HG03432 (cell line): ENCODE results near the gene UGT8.
"Not testable (repeated sequence)": the region's sequence is repeated elsewhere in the genome, so short reads cannot be mapped to it uniquely, and the experiment has no call there.

Experiments used
- ATAC-seq: cut with Tn5 transposase; IDR thresholded peaks from one replicate; pipeline ENCODE4 v1.9.1; 2021; ENCODE audit warnings: mild to moderate bottlenecking, moderate library complexity; ENCODE audit not compliant: unreplicated experiment

Gene UGT8

DNA sequence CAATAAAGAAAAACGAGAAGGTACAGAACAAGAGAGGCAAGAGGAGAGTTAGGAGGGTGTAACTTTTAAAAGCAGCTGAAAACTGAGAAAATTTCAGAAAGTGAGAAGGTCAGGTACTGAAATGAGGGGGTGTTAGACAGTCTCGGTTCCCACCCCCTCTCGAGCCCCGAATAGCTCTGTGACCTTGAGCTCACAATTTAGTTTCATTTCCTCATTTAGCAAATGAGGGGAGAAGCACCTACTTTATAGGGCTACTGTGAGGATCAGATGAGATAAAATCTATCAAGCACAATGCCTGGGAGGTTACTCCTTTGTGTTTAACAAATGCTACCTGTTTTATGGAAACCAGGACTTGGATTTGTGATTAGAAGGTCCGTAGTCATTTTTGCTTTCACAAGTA, 4.9 kb downstream of the UGT8 start:
- ATAC-seq: peak; percentile 96

GRCh38 chr4:114606245-114606644, 7.6 kb downstream of the UGT8 start:
- ATAC-seq: no peak

DNA sequence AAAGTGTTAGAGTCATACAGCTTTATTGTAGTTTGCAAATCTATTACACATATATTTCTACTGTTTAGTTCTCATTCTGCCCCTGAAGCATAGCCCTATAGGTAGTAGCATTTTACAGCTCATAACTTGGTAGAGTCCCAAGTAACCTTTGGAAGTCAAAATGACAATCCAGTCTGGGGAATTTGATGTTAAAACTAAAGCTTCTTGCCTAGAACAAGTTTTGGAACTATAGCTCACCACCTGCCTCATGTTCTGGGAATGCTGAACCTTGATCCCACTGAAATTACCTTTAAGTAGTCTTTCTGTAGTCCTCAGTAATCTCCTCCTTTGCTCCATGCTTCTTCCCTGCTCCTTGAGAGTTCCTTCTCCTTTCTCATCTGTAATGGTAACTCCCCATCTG, 8.4 kb downstream of the UGT8 start:
- ATAC-seq: no peak

DNA sequence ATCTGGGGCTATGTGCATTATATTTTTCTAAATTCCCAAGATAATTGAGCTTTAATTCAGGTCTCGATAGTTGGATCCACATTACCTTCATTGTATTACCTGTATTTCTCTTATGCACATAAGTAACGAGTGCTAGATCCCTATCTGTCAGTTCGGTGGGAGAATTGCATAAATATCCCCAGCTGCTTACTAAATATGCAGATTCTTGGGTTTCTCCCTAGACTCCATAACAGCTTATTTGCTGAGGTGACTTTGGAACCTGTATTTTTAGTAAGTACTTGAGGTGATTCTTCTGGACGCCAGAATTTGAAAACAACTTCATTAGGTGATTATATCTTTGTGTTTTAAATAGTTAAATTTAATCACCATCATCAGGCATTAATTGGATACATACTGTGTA, 15.0 kb downstream of the UGT8 start:
- no peak for ATAC-seq

DNA sequence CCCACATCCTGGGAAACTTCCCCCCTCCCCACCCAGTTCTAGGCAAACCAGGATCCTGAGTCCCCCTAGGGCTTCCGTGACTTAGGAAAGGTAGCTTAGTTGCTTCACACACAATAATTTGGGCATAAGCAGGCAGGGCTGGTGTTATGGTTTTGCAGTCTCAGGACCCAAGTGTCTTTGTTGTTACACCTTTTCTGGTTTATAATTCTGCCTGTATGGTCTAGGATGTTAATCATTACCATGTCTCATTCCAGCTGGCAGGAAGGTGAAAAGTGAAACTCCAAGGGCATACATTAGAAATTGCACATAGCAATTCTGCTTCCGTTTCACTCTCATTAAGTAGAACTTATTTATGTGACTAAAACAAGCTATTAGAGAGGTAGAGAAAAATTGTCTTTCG, 16.8 kb downstream of the UGT8 start:
- ATAC-seq: peak; percentile 65

- ATAC-seq: not testable (repeated sequence)
Measured at GRCh38 chr4:114616036-114616435, 17.4 kb downstream of the UGT8 start.

GRCh38 chr4:114626196-114626595, 27.6 kb downstream of the UGT8 start:
- no peak for ATAC-seq

GRCh38 chr4:114636192-114636935, 37.8 kb downstream of the UGT8 start:
- no peak for ATAC-seq

DNA sequence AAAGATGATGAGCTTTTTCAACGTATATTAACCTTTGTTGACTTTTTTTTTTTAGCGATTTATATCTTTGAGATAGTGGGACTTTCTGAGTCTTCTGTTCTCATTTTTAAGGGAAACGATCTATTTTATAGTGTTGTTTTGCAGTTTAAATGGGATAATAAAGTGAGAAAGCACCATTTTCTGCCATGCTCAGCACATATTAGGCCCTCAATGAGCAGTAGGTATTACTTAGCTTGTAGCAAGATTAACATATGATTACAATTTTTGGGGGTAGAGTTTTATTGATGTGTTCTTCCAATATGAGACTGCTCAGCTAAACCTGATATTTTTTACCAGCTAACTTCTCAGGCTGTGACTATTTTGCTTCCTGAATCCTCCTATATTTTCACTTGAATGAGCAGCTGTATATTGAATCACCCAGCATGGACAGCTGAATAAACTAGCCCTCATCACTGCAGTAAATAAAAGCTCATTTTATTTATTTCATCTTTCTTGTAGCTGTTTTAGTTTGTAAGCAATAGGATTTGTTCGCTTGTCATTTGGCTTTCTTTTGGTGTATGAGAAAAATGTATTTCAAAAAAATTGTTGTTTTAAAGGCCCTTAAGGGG, 43.7 kb downstream of the UGT8 start:
- ATAC-seq: no peak

DNA sequence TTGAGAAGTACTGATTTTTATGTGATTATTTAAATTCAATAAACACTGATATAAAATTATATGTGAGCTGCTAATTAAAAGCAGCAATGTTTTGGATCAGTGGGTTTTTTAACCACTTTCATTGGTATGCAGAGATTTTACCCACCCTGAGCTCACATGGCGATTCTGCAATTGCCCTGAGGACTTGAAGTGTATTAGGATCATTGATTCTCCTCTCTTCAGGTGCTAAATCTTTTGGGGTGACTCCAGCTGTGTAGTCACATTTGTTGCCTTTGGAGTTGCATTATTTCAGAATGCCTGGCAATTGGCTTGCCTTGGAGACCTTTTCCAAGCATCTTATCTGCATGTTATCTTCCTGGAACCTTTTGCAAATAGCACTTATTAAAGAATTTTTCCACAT, 51.3 kb downstream of the UGT8 start:
- no peak for ATAC-seq

GRCh38 chr4:114653675-114654074, 55.1 kb downstream of the UGT8 start:
- no peak for ATAC-seq

- ATAC-seq: no peak
Measured at GRCh38 chr4:114654592-114654991, 56.0 kb downstream of the UGT8 start.

DNA sequence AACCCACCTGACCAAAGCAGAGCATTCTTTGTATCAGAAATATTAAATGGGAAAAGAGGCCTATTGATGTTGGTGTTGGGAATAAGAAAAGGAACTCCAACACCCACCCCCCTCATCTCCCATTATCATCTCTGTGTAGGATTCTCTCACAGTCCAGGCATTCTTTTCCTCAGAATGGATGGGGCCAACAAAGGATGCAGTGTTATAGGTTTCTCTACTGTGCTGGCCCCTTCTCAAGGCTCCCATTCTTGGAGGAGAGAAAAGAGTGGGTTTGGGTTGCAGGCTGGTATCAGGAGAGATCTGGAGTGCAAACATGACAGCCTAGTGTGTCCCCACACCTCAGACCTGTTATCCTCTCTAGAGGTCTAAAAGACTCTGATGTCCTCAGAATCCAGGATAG, 59.6 kb downstream of the UGT8 start:
- no peak for ATAC-seq

DNA sequence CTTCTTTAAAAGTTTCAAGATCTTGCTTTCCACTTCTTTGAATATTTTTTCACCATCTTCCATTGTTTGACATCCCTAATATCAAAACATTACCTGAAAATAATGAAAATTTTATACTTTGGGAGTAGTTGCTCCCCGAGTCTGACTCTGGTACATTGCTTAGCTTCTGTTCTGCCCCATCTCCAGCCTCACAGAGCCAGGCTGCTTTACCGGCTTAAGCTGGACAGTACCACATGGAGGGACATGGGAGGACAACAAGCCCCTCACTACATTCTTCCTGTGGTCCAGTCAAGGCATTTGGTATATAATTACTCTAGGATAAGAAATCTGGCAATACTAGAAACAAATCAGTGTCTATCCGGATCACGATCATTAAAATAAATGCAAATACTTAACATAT, 60.2 kb downstream of the UGT8 start:
- ATAC-seq: no peak

DNA sequence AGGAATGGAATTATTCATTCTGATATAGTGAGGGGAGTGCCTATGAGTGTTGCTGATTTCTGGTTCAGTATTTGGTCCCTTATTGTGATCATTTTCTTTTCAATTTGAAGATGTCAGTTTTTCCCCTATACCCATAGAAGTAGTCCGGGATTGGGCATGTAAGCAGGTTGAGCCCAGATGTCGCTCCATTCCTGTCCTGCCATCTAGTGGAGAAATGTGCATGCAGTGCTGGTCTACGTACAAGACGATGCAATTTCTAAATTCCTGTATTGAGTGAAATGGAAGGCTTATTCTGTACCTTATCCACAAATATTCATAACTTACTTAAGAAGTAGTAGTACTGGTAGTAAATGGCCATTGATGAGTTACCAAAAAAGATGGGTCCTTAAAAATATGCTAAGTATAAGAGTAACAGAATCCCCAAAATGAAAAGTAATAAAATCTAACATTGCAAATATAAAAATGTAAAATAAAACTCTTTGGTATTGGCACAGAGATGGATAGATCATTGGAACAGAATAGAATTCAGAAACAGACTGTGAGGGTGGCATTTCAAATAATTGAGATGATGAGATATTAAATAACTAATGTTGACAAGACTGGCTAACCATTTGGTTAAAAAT, 60.9 kb downstream of the UGT8 start:
- ATAC-seq: peak; percentile 99

GRCh38 chr4:114663083-114663482, 64.5 kb downstream of the UGT8 start:
- ATAC-seq: no peak

- ATAC-seq: no peak
Measured at GRCh38 chr4:114668577-114668976, 70.0 kb downstream of the UGT8 start.

DNA sequence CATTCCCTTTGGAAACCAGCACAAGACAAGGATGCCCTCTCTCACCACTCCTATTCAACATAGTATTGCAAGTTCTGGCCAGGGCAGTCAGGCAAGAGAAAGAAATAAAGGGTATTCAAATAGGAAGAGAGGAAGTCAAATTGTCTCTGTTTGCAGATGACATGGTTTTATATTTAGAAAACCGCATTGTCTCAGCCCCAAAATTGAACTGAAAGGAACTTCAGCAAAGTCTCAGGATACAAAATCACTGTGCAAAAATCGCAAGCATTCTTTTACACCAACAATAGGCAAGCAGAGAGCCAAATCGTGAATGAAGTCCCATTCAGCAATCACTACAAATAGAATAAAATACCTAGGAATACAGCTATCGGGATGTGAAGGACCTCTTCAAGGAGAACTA, 72.1 kb downstream of the UGT8 start:
- peak; percentile 42 for ATAC-seq

- ATAC-seq: no peak
Measured at GRCh38 chr4:114673306-114673705, 74.7 kb downstream of the UGT8 start.

GRCh38 chr4:114674080-114674479, 75.5 kb downstream of the UGT8 start:
- no peak for ATAC-seq

- ATAC-seq: no peak
Measured at GRCh38 chr4:114677346-114677979, 78.9 kb downstream of the UGT8 start.

DNA sequence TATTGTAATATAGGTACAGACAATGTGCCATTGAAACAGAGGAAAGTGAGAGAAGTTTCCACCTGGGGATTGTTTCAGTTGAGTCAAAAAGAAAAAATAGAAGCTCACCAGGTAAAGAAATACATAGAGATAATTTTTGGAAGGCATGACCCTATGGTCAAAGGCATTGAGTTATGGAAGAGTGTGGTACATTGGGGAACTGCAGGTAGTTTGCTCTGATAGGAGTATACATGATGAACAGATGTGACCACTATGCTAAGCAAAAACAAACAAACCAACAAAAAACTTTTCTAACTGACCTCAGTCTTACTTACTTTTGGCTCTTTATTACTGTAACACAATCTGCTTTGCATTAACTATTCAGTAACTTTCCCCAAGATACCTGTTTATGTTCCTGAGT, 85.9 kb downstream of the UGT8 start:
- ATAC-seq: no peak
